GM12891 (cell line): ENCODE results near the gene STARD10.
A peak's percentile ranks its signal among the peaks of the same experiment; 100 is the strongest.

Experiments
- PAX5 ChIP-seq: IDR thresholded peaks from 2 replicates; pipeline ENCODE4 v1.6.1; 2011; ENCODE audit warnings: low read length, moderate library complexity, mild to moderate bottlenecking; ENCODE audit not compliant: insufficient read depth, severe bottlenecking
- POLR2A ChIP-seq: IDR thresholded peaks from 2 replicates; pipeline ENCODE4 v1.6.1; 2011; ENCODE audit warnings: low read depth, low read length, control low read depth
- POLR2AphosphoS5 ChIP-seq: IDR thresholded peaks from 2 replicates; pipeline ENCODE4 v1.6.1; 2011; ENCODE audit warnings: low read depth, low read length, control low read depth
- POU2F2 ChIP-seq: IDR thresholded peaks from 2 replicates; pipeline ENCODE4 v1.6.1; 2011; ENCODE audit warnings: low read depth, mild to moderate bottlenecking, control low read depth, low read length, moderate library complexity
- SPI1 ChIP-seq: IDR thresholded peaks from 2 replicates; pipeline ENCODE4 v1.6.1; 2011; ENCODE audit warnings: low read depth, low read length, control low read depth
- TAF1 ChIP-seq: IDR thresholded peaks from 2 replicates; pipeline ENCODE4 v1.6.1; 2011; ENCODE audit warnings: low read depth, low read length, control low read depth

- TF ChIP-seq POLR2A: no peak
- no peak for TF ChIP-seq TAF1
- no peak for TF ChIP-seq POLR2AphosphoS5
- peak; percentile 38 for TF ChIP-seq PAX5
- peak; percentile 32; the same call in 1 of the 2 replicates for TF ChIP-seq SPI1
- no peak for TF ChIP-seq POU2F2
These were observed 50.3 kb downstream of the STARD10 start for GRCh38 chr11:72743321-72744221.
